ENCODE data around the gene RHEB. TPM values are rescaled to one million over a fixed set of nuclear protein-coding genes. Genes with fewer than 3 reads are reported as not detected.

RHEB gene
- total RNA-seq, 1 experiment from 2014 or later: 123 TPM

DNA sequence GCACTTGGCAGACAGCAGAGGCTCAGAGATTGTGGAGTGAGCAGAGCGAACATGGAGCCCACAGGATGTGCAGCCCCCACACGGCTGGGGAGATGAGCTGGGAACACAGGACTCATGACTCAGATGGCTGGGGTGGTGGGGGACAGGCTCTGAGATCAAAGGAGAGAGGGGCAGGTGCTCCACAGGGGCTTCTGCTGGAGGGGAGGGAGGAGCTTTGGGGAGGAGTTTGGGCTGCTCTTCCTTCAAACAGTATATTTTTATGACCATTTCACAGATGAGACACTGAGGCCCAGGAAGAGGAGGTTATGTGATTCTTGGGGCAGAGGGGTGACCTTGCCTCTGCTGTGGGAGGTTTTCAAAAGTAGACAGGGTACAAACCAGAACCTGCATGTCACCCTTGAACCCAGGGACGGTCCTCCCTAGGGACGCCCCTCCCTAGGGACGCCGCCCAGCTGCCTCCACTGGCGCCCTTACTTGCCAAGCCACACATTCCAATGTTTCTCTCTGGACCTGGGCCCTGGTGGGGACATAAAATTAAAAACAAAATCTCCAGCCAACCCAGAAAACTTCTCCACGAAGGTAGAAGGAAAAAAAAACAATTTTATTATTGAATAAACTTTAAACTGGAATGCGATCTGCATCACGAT lies 78.8 kb downstream of the RHEB start:
- intact Hi-C loops (cut with micrococcal nuclease; ENCODE audit: unreplicated experiment): no loop called here
- Mint-ChIP-seq H3K4me1 (ENCODE audit: low read depth, unreplicated experiment) (no peaks in the 10 kb centered on the region), H3K4me3 (ENCODE audit: low read depth, unreplicated experiment) (no peak overlapping the region), H3K36me3 (ENCODE audit: insufficient read depth, unreplicated experiment) (no peaks in the 10 kb centered on the region), H3K27ac (ENCODE audit: unreplicated experiment) (no peak overlapping the region), H3K27me3 (ENCODE audit: unreplicated experiment) (peaks cover 58% of the 10 kb centered on the region), H3K9me3 (ENCODE audit: low read depth, unreplicated experiment) (no peaks in the 10 kb centered on the region)
- no TSS peak for BruUV-seq (replicated peaks)
- DNase-seq: no peak
- TF ChIP-seq, protein P1, sequence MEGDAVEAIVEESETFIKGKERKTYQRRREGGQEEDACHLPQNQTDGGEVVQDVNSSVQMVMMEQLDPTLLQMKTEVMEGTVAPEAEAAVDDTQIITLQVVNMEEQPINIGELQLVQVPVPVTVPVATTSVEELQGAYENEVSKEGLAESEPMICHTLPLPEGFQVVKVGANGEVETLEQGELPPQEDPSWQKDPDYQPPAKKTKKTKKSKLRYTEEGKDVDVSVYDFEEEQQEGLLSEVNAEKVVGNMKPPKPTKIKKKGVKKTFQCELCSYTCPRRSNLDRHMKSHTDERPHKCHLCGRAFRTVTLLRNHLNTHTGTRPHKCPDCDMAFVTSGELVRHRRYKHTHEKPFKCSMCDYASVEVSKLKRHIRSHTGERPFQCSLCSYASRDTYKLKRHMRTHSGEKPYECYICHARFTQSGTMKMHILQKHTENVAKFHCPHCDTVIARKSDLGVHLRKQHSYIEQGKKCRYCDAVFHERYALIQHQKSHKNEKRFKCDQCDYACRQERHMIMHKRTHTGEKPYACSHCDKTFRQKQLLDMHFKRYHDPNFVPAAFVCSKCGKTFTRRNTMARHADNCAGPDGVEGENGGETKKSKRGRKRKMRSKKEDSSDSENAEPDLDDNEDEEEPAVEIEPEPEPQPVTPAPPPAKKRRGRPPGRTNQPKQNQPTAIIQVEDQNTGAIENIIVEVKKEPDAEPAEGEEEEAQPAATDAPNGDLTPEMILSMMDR (IDR thresholded peaks at IDR 0.05; ENCODE audit: unreplicated experiment): no peak
- CTCF ChIA-PET: interaction anchor here (0.6 kb wide), 1 partner anchor 26 kb away, joined by 3 read pairs; no protein-coding TSS in a partner anchor

DNA sequence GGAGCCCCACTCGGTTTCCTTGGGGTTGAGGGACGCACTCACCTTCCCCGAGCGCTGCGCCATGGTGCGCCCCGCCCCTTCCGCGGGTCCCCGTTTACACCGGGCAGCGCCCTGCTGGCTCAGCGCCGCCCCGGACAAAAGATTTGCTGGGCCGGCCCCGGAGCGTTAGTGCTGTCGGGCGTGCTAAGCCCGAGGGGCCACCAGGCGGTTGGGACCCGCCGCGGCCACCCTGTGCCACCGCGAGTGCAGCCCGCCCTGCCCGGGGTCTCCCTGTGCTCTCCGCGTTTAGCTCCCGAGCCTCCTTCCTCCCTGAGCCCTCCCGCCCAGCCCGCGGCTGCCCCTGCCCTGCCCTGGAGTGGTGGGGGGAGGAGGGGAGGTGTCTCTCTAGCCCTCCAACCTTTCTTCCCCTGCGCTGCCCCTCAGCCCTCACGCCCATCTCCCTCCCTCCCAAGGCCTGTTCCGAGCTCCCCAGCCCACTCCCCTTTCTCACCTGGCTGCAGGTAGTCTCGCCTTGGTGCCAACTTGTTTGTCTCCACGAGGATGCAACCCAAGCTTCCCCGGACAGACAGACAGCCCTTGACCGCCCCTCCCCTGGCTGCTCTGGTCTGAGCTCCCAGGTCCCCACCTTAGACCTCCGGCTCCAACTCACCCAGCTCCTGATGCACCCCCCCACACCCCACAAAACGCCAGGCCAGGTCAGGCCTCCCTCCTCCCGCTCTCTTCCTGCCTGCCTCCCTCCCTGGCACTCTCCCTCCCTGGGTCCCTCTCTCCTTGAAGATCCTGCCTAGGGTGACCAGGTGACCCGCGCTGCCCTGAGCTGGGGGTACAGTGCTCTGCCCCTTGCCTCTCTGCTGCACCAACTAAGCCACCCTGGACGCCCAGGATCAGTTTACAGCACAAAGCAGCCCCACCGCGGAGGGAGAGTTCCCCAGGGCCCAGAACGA lies 79.6 kb downstream of the RHEB start, which contains the start of gene CRYGN:
CRYGN (minus strand) TSS at position 287 of the 944 bp plus-strand sequence; CDS start at position 63, 224 bp downstream.
- Mint-ChIP-seq H3K27ac (ENCODE audit: unreplicated experiment) (no peak within 1 kb of the TSS), H3K36me3 (ENCODE audit: insufficient read depth, unreplicated experiment) (no peaks in the 10 kb centered on the region), H3K4me1 (ENCODE audit: low read depth, unreplicated experiment) (no peaks in the 10 kb centered on the region), H3K4me3 (ENCODE audit: low read depth, unreplicated experiment) (peak within 1 kb of the TSS; percentile 64), H3K27me3 (ENCODE audit: unreplicated experiment) (peaks cover 64% of the 10 kb centered on the region), H3K9me3 (ENCODE audit: low read depth, unreplicated experiment) (no peaks in the 10 kb centered on the region)
- TF ChIP-seq, protein P1 (IDR thresholded peaks at IDR 0.05; ENCODE audit: unreplicated experiment): no peak
- no peak for DNase-seq
- intact Hi-C loops (cut with micrococcal nuclease; ENCODE audit: unreplicated experiment): no loop called here
- CTCF ChIA-PET: interaction anchor here (0.9 kb wide), 1 partner anchor 8 kb away, joined by 3 read pairs; no protein-coding TSS in a partner anchor
- BruUV-seq (replicated peaks): no TSS peak

DNA sequence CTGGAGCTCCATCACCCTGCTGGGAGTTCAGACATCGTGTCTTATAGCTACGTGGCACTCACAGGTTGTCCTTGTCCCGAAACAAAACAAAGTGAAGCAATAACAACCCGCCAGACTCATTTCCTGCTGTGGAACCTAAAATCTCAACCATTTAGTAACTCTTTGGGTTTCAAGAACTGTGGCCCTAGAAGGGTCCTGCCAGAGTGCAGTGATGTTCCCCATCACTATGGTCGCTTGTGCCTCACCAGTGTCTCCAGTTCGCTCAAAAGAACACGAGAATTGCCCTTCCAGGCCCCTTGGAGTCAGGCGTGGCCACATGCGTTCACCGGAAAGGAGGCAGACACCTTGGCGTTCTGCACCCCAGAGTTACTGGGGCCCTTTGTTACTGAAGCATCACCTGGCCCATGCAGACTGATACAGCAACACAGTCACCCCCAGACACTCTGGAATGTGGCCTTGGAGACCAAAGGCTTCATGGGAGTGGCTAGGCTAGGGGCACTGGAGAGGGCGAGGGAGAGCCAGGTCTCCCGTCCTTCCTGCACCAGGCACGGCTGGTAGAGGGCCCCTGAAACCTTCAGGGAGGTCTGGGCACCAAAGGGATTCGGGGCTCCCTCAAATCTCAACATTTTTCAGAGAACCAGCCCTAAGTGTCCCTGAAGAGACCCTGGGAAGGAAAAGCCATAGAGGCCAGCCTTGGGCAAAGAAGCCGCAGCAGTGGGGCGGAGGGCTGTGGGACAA lies 80.7 kb downstream of the RHEB start:
- intact Hi-C loops (cut with micrococcal nuclease; ENCODE audit: unreplicated experiment): no loop called here
- BruUV-seq (replicated peaks): no TSS peak
- Mint-ChIP-seq H3K9me3 (ENCODE audit: low read depth, unreplicated experiment) (no peaks in the 10 kb centered on the region), H3K27me3 (ENCODE audit: unreplicated experiment) (peaks cover 68% of the 10 kb centered on the region), H3K4me3 (ENCODE audit: low read depth, unreplicated experiment) (peak overlapping the region; percentile 64), H3K4me1 (ENCODE audit: low read depth, unreplicated experiment) (no peaks in the 10 kb centered on the region), H3K27ac (ENCODE audit: unreplicated experiment) (no peak overlapping the region), H3K36me3 (ENCODE audit: insufficient read depth, unreplicated experiment) (no peaks in the 10 kb centered on the region)
- TF ChIP-seq, protein P1 (IDR thresholded peaks at IDR 0.05; ENCODE audit: unreplicated experiment): no peak
- DNase-seq: no peak
- CTCF ChIA-PET: no interaction called here

DNA sequence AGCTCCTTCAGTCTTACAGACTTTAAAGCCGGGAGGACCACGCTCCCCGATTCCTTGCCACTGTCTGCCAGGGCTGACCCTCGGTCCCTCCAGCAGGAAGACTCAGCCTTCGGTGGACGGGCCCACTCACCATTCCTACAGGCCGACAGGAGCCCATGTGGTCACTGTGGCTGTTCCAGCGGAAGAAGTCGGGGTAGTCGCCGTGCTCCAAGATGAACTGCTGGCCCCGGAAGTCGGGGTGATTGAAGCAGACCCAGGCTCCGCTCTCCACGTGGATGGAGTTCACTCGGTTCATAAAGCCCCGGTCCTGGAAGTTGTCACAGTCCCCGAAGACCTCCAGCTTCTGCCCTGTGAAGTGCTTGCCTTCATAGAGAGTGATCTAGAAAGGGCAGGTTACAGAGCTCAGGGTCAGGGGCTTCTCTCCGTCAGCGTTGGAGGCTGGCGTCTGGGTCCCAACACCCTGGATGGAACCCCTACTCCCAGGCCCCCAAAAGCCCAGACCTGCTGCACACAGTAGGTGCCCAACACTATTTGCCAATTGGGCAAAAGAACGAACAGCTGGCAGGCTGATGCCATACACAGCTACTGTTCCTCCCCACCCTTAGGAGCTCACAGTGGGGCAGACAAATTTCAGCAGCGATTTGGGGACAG lies 81.7 kb downstream of the RHEB start:
- CTCF ChIA-PET: no interaction called here
- Mint-ChIP-seq H3K36me3 (ENCODE audit: insufficient read depth, unreplicated experiment) (no peaks in the 10 kb centered on the region), H3K27me3 (ENCODE audit: unreplicated experiment) (peaks cover 68% of the 10 kb centered on the region), H3K9me3 (ENCODE audit: low read depth, unreplicated experiment) (no peaks in the 10 kb centered on the region), H3K4me3 (ENCODE audit: low read depth, unreplicated experiment) (no peak overlapping the region), H3K4me1 (ENCODE audit: low read depth, unreplicated experiment) (no peaks in the 10 kb centered on the region), H3K27ac (ENCODE audit: unreplicated experiment) (no peak overlapping the region)
- intact Hi-C loops (cut with micrococcal nuclease; ENCODE audit: unreplicated experiment): no loop called here
- BruUV-seq (replicated peaks): no TSS peak
- no peak for DNase-seq
- TF ChIP-seq, protein P1 (IDR thresholded peaks at IDR 0.05; ENCODE audit: unreplicated experiment): no peak
